MM.1S (cell line): Measurements from ENCODE around the gene TMEM132D.

Experiments used
- DNase-seq: peaks from one replicate; pipeline ENCODE4 v3.0.0-alpha.2; 2015
- H2AFZ ChIP-seq: fragments of 300-600 bp; sonication (generic); 2 replicates; pipeline ENCODE4 v1.6.0; 2016; ENCODE audit warnings: antibody characterized with exemption, low read length
- H3F3A ChIP-seq: fragments of 300-600 bp; sonication (generic); 2 replicates; pipeline ENCODE4 v1.6.1; 2016; ENCODE audit warnings: mild to moderate bottlenecking, antibody characterized with exemption, low read length, moderate library complexity, mixed read lengths; ENCODE audit not compliant: insufficient read depth
- H3K27ac ChIP-seq: fragments of 300-600 bp; sonication (generic); 2 replicates; pipeline ENCODE4 v1.5.1; 2016; ENCODE audit warnings: mild to moderate bottlenecking, low read length
- H3K27me3 ChIP-seq: fragments of 300-600 bp; sonication (generic); replicated peaks from 2 replicates; pipeline ENCODE4 v1.6.0; 2016; ENCODE audit warnings: low read length; ENCODE audit not compliant: insufficient read depth
- H3K36me3 ChIP-seq: fragments of 300-600 bp; sonication (generic); replicated peaks from 2 replicates; pipeline ENCODE4 v1.6.1; 2016; ENCODE audit warnings: mild to moderate bottlenecking, low read length, mixed read lengths; ENCODE audit not compliant: insufficient read depth
- H3K4me1 ChIP-seq: fragments of 300-600 bp; sonication (generic); 2 replicates; pipeline ENCODE4 v1.6.1; 2016; ENCODE audit warnings: low read length, mixed read lengths
- H3K4me2 ChIP-seq: fragments of 300-600 bp; sonication (generic); 2 replicates; pipeline ENCODE4 v1.6.0; 2016; ENCODE audit warnings: low read depth, low read length
- H3K4me3 ChIP-seq: fragments of 300-600 bp; sonication (generic); 2 replicates; pipeline ENCODE4 v1.5.1; 2016; ENCODE audit warnings: low read length, mixed read lengths
- H3K79me2 ChIP-seq: fragments of 300-600 bp; sonication (generic); 2 replicates; pipeline ENCODE4 v1.6.1; 2016; ENCODE audit warnings: mixed run types, low read length, mixed read lengths
- H3K9ac ChIP-seq: fragments of 300-600 bp; sonication (generic); 2 replicates; pipeline ENCODE4 v1.6.1; 2016; ENCODE audit warnings: low read length, mixed read lengths
- H3K9me2 ChIP-seq: fragments of 300-600 bp; sonication (generic); replicated peaks from 2 replicates; pipeline ENCODE4 v1.6.1; 2016; ENCODE audit warnings: mild to moderate bottlenecking, low read length, mixed read lengths; ENCODE audit not compliant: insufficient read depth
- H3K9me3 ChIP-seq: fragments of 300-600 bp; sonication (generic); replicated peaks from 2 replicates; pipeline ENCODE4 v1.6.1; 2016; ENCODE audit warnings: mild to moderate bottlenecking, low read length, mixed read lengths; ENCODE audit not compliant: insufficient read depth
- H4K20me1 ChIP-seq: fragments of 300-600 bp; sonication (generic); 2 replicates; pipeline ENCODE4 v1.6.1; 2016; ENCODE audit warnings: mild to moderate bottlenecking, low read length, moderate library complexity, mixed read lengths; ENCODE audit not compliant: insufficient read depth
- CTCF ChIP-seq: fragments of 300-600 bp; sonication (generic); IDR thresholded peaks from 2 replicates; pipeline ENCODE4 v1.5.1; 2016; ENCODE audit warnings: antibody characterized with exemption, low read length, mixed read lengths
- EZH2 ChIP-seq: fragments of 300-600 bp; sonication (generic); optimal IDR thresholded peaks from 2 replicates; pipeline ENCODE3; 2017; ENCODE audit warnings: low read depth, mild to moderate bottlenecking, antibody characterized with exemption, low read length, mixed read lengths
- EZH2phosphoT487 ChIP-seq: fragments of 300-600 bp; sonication (generic); IDR thresholded peaks from 2 replicates; pipeline ENCODE4 v1.6.1; 2018; ENCODE audit warnings: antibody characterized with exemption, low read length

Gene TMEM132D

GRCh38 chr12:129466499-129466898, 437.3 kb downstream of the TMEM132D start:
- H3K9me3 ChIP-seq: no peaks in the 10 kb centered on the region
- no peak overlapping the region for H2AFZ ChIP-seq
- no peak overlapping the region for H3K4me2 ChIP-seq
- no peaks in the 10 kb centered on the region for H3K36me3 ChIP-seq
- no peaks in the 10 kb centered on the region for H3K27me3 ChIP-seq
- no peaks in the 10 kb centered on the region for H3K4me1 ChIP-seq
- no peak overlapping the region for H3K27ac ChIP-seq
- DNase-seq: no peak
- no peak overlapping the region for H3K4me3 ChIP-seq
- H3K9me2 ChIP-seq: no peaks in the 10 kb centered on the region
- H3K9ac ChIP-seq: no peak overlapping the region
- no peaks in the 10 kb centered on the region for H3F3A ChIP-seq
- no peaks in the 10 kb centered on the region for H4K20me1 ChIP-seq
- H3K79me2 ChIP-seq: no peaks in the 10 kb centered on the region
- no peak for TF ChIP-seq EZH2
- no peak for TF ChIP-seq EZH2phosphoT487
- TF ChIP-seq CTCF: no peak

- Histone ChIP-seq H3K36me3 (no peaks in the 10 kb centered on the region), H3K4me1 (no peaks in the 10 kb centered on the region), H2AFZ (no peak overlapping the region), H3K9me2 (no peaks in the 10 kb centered on the region), H4K20me1 (no peaks in the 10 kb centered on the region), H3K27ac (no peak overlapping the region), H3K9me3 (no peaks in the 10 kb centered on the region), H3K4me3 (no peak overlapping the region), H3K4me2 (no peak overlapping the region), H3K27me3 (no peaks in the 10 kb centered on the region), H3F3A (no peaks in the 10 kb centered on the region), H3K9ac (no peak overlapping the region), H3K79me2 (no peaks in the 10 kb centered on the region)
- TF ChIP-seq EZH2: no peak
- TF ChIP-seq EZH2phosphoT487: no peak
- no peak for TF ChIP-seq CTCF
- DNase-seq: no peak
These were observed 443.9 kb downstream of the TMEM132D start for GRCh38 chr12:129459886-129460285.

- H2AFZ ChIP-seq: no peak overlapping the region
- TF ChIP-seq EZH2phosphoT487 (no peak), CTCF (no peak), EZH2 (no peak)
- H3K4me1 ChIP-seq: no peaks in the 10 kb centered on the region
These were observed 457.1 kb downstream of the TMEM132D start for GRCh38 chr12:129446696-129447095.

More at GRCh38 chr12:129446696-129447095, 457.1 kb downstream of the TMEM132D start:
- no peak overlapping the region for H3K27ac ChIP-seq
- no peaks in the 10 kb centered on the region for H3K36me3 ChIP-seq
- no peaks in the 10 kb centered on the region for H3K27me3 ChIP-seq
- no peaks in the 10 kb centered on the region for H3K79me2 ChIP-seq
- H3K4me3 ChIP-seq: no peak overlapping the region
- no peak overlapping the region for H3K4me2 ChIP-seq
- H3K9me2 ChIP-seq: no peaks in the 10 kb centered on the region
- H3K9ac ChIP-seq: no peak overlapping the region
- H4K20me1 ChIP-seq: no peaks in the 10 kb centered on the region
- H3K9me3 ChIP-seq: no peaks in the 10 kb centered on the region
- no peaks in the 10 kb centered on the region for H3F3A ChIP-seq
- no peak for DNase-seq
